HL-60 (cell line): ENCODE measurements around the gene DYRK1A.

Experiments used
- CTCF ChIP-seq: IDR thresholded peaks from one replicate; pipeline ENCODE4 v1.5.1; 2011; ENCODE audit warnings: low read length, control low read depth, inconsistent platforms; ENCODE audit not compliant: insufficient read depth
- POLR2AphosphoS5 ChIP-seq: IDR thresholded peaks from 2 replicates; pipeline ENCODE4 v1.6.1; 2012; ENCODE audit warnings: low read depth

GRCh38 chr21:37522641-37523295 lies 156.2 kb downstream of the DYRK1A start:
- TF ChIP-seq CTCF = no peak
- no peak for TF ChIP-seq POLR2AphosphoS5
